Upper lobe of right lung (tissue), 1 donor: ENCODE results near the gene HES3. TPM values are rescaled to one million over a fixed set of nuclear protein-coding genes. Genes with fewer than 3 reads are reported as not detected.
A peak's percentile ranks its signal among the peaks of the same experiment; 100 is the strongest.
"Not testable (repeated sequence)": the region's sequence is repeated elsewhere in the genome, so short reads cannot be mapped to it uniquely, and the experiment has no call there.

Source experiments
- ATAC-seq: fragments of 200-7000 bp; cut with Tn5 transposase; one replicate; pipeline ENCODE4 v1.9.1; 2020; ENCODE audit warnings: mild to moderate bottlenecking, moderate library complexity
- DNase-seq: peaks from one replicate; pipeline ENCODE4 v3.0.0-alpha.2; 2020
- H3K27ac ChIP-seq: fragments of 200-600 bp; one replicate; pipeline ENCODE4 v1.8.0; 2022
- H3K27me3 ChIP-seq: fragments of 200-600 bp; one replicate; pipeline ENCODE4 v1.8.0; 2022; ENCODE audit warnings: mild to moderate bottlenecking
- H3K36me3 ChIP-seq: fragments of 200-600 bp; one replicate; pipeline ENCODE4 v1.8.0; 2022
- H3K4me1 ChIP-seq: fragments of 200-600 bp; one replicate; pipeline ENCODE4 v1.8.0; 2022
- H3K4me3 ChIP-seq: fragments of 200-600 bp; one replicate; pipeline ENCODE4 v1.8.0; 2022; ENCODE audit warnings: mild to moderate bottlenecking
- H3K9me3 ChIP-seq: fragments of 200-600 bp; one replicate; pipeline ENCODE4 v1.8.0; 2022
- CTCF ChIP-seq: fragments of 200-600 bp; IDR thresholded peaks from one replicate; pipeline ENCODE4 v1.8.0; 2022; ENCODE audit warnings: antibody characterized with exemption
- intact Hi-C: fragments of 100-400 bp; cut with DNase I; formaldehyde crosslinking; loops from one replicate; pipeline ENCODE4 v1.11.0; 2022
- total RNA-seq: library from RNA; stranded (reverse); fragmentation: NEBNext Ultra II Directional; extraction: Animal tissue kit (Norgen Biotek cat#: 25700); gene quantifications from one replicate; pipeline ENCODE4 v1.2.1, GENCODE V29; 2021
- donor health status: DM: no; HTN: yes; CAD: no; lungs with severe emphysema.

Gene HES3
- total RNA-seq, 1 donor from 2014 or later: not detected

DNA sequence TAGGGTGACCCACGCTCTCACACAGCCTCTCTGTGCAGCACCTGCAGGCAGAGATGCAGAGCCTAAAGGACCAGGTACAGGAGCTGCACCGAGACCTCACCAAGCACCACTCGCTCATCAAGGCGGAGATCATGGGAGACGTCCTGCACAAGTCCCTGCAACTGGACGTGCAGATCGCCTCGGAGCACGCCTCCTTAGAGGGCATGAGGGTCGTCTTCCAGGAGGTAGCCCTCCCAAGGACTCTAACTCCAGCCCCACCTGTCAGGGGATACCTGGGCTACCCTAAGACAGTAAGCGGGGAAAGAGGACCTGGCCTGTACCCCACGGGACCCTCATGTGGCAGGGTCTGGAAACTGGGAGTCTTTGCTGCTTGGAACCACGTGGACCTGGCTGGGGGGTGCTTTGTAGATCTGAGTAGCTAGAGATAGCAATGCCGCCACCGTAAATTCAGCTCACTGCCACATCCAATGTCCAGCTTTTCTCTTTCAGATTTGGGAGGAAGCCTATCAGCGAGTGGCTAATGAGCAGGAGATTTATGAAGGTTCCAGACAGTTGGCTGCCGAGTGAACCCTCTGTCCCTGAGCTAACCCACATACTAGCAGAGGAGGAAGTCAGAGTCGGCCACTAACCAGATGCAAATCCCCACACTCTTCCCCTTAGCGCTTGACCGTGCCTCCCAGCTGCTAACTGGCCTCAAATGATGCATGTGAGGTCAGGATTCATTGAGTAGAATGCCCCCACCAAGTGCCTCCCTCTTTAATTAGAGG, 31.6 kb upstream of the HES3 start:
- Histone ChIP-seq H3K27ac (no peak overlapping the region), H3K36me3 (no peaks in the 10 kb centered on the region), H3K4me3 (no peak overlapping the region), H3K27me3 (peaks cover 6% of the 10 kb centered on the region), H3K4me1 (peaks cover 12% of the 10 kb centered on the region), H3K9me3 (no peaks in the 10 kb centered on the region)
- intact Hi-C loops: no loop called here
- TF ChIP-seq CTCF: no peak
- DNase-seq (no peak), ATAC-seq (no peak)

GRCh38 chr1:6218375-6219164, 25.4 kb upstream of the HES3 start:
- peak; percentile 25 for ATAC-seq
- H3K4me3 ChIP-seq: no peak overlapping the region
- no peak overlapping the region for H3K27ac ChIP-seq
- TF ChIP-seq CTCF: no peak
- intact Hi-C loops: no loop called here
- no peaks in the 10 kb centered on the region for H3K9me3 ChIP-seq
- no peak for DNase-seq
- H3K36me3 ChIP-seq: peaks cover 8% of the 10 kb centered on the region
- H3K27me3 ChIP-seq: no peaks in the 10 kb centered on the region
- H3K4me1 ChIP-seq: no peaks in the 10 kb centered on the region

DNA sequence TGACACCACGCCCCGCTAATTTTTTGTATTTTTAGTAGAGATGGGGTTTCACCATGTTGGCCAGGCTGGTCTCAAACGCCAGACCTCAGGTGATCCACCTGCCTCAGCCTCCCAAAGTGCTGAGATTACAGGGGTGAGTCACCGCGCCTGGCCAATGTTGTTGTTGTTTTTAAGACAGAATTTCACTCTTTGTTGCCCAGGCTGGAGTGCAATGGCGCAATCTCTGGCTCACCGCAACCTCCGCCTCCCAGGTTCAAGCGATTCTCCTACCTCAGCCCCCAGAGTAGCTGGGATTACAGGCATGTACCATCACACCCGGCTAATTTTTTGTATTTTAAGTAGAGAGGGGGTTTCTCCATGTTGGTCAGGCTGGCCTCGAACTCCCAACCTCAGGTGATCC, 24.3 kb upstream of the HES3 start:
- H3K4me3 ChIP-seq, intact Hi-C loops, H3K27ac ChIP-seq, ATAC-seq, H3K4me1 ChIP-seq, DNase-seq, H3K27me3 ChIP-seq, H3K9me3 ChIP-seq: not testable (repeated sequence)
- H3K36me3 ChIP-seq: peaks cover 19% of the 10 kb centered on the region

DNA sequence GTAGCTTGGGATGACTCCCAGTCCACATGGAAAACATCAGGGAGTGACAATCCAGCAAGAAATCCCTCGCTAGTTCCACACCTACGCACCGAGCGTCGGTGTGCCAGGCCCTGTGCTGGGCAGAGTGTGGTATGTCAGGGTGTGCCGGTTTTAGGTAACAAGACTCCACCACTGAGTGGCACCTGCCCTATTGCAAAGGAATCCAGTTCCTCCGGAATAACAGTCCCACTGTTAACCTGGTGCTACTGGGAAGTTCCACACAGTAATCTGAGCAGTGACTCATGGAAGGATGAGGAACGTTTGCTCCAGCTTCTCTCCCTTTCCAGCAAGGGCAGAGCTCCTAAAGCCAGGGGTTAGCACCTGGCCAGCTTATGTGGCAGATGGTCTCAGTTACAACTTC, 23.7 kb upstream of the HES3 start:
- Histone ChIP-seq H3K9me3 (no peaks in the 10 kb centered on the region), H3K27ac (no peak overlapping the region), H3K27me3 (no peaks in the 10 kb centered on the region), H3K4me3 (no peak overlapping the region), H3K4me1 (no peaks in the 10 kb centered on the region), H3K36me3 (peaks cover 25% of the 10 kb centered on the region)
- TF ChIP-seq CTCF: no peak
- ATAC-seq (peak; percentile 57), DNase-seq (no peak)
- intact Hi-C loops: no loop called here

GRCh38 chr1:6221210-6221784, 22.7 kb upstream of the HES3 start:
- ATAC-seq (no peak), DNase-seq (no peak)
- Histone ChIP-seq H3K27ac (no peak overlapping the region), H3K9me3 (no peaks in the 10 kb centered on the region), H3K4me3 (no peak overlapping the region), H3K4me1 (no peaks in the 10 kb centered on the region), H3K36me3 (peaks cover 34% of the 10 kb centered on the region), H3K27me3 (no peaks in the 10 kb centered on the region)
- TF ChIP-seq CTCF: no peak
- intact Hi-C loops: no loop called here

GRCh38 chr1:6222636-6223035, 21.3 kb upstream of the HES3 start:
- TF ChIP-seq CTCF: no peak
- intact Hi-C loops: no loop called here
- Histone ChIP-seq H3K4me3 (no peak overlapping the region), H3K4me1 (no peaks in the 10 kb centered on the region), H3K27me3 (no peaks in the 10 kb centered on the region), H3K27ac (no peak overlapping the region), H3K36me3 (peaks cover 47% of the 10 kb centered on the region), H3K9me3 (no peaks in the 10 kb centered on the region)
- DNase-seq (no peak), ATAC-seq (no peak)
